Erythroblast (primary cell): ENCODE measurements around the gene RAB3C.

Experiments used
- GATA1 ChIP-seq: IDR thresholded peaks from 2 replicates; pipeline ENCODE4 v1.6.1; 2011; ENCODE audit warnings: low read depth, mild to moderate bottlenecking, control low read depth, low read length, moderate library complexity
- POLR2A ChIP-seq: IDR thresholded peaks from 2 replicates; pipeline ENCODE4 v1.6.1; 2011; ENCODE audit warnings: mild to moderate bottlenecking, low read length

DNA sequence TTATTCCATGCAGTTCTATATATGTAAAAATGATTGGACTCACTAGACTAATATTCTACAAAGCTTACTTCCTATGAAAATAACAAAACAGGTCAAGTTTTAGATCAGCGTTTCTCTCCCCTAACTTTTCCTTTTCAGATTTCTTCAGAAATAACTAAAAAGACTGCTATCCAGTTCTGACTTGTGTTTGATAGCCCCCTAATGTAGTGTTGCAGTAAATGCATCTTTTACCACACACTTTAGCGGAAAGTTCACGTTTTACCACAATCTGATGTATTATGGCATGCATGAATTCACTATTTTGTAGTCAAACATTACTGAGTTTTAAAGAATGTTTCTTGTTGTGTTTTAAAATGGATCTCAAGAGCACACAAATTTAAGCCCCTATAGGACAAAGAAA is 292.7 kb downstream of the RAB3C start:
- no peak for TF ChIP-seq POLR2A
- TF ChIP-seq GATA1: no peak
